Prostate gland (tissue), 2 donors: Measurements from ENCODE around the gene OR6N1.

Experiments used
- CTCF ChIP-seq, 4 experiments: fragments of 200-600 bp in 2 of 4; fragments of 450-650 bp in 2 of 4; sonication (generic) in 2 of 4; IDR thresholded peaks; 1 replicate in 3 of 4; 2 replicates in 1 of 4; pipeline ENCODE4 v1.5.1; 2016 to 2019; ENCODE audit warnings: antibody characterized with exemption in 4 of 4, mild to moderate bottlenecking in 2 of 4, moderate library complexity in 2 of 4
- POLR2A ChIP-seq: fragments of 450-650 bp; IDR thresholded peaks from one replicate; pipeline ENCODE4 v1.6.1; 2016; ENCODE audit warnings: antibody characterized with exemption, mild to moderate bottlenecking

GRCh38 chr1:158798531-158798930 lies 26.5 kb upstream of the OR6N1 start:
- no peak for TF ChIP-seq CTCF (IDR thresholded peaks at IDR 0.05)
- no peak for TF ChIP-seq POLR2A
